ENCODE measurements around the gene RAB26. TPM values are rescaled to one million over a fixed set of nuclear protein-coding genes. Genes with fewer than 3 reads are reported as not detected.

Gene RAB26
- total and polyA plus RNA-seq, 2 of the 13 experiments (the other 11 are each of a cell fraction or from before 2014, with no cell fraction given), result 0.86 to 3.6 TPM

DNA sequence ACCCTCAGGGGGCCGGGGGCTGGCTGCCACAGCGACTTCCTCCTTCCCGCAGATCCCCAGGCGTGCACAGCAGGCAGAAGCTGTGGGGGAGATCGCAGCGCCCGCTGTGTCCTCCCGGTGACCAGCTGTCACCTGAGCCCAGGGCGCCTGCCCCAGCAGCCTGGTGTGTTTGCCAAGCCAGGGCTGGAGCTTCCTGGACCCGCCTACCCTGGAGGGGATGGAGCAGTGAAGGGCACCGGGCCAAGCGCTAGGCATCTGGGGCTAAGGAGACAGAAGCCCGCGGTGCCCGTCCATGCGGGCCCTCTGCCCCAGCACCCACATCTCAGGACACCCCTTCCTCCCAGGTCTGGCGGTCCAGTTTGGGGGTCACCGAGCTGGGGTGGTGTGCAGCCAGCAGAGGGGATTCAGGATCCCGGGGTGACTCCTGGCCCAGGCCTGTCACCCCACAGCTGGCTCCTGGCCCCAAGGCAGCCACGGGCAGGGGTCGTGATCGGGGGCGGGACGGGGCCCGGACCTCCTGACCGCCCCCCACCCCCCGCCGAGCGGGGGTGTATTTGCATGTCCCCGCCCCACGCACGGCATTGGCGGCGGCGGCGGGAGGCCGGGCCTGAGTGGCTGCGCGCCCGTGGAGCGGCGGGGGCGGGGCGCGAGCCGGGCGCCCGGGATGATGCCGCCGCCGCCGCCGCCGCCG, at the start of gene RAB26 (continued):
- TF ChIP-seq MXI1 (IDR thresholded peaks at IDR 0.05; ENCODE audit: borderline replicate concordance, low read depth, low read length) (peak; percentile 66; the same call in 1 of the 3 replicates), ZFX (CRISPR knock-in tag; IDR thresholded peaks at IDR 0.05; ENCODE audit: low read depth) (peak; percentile 33; the same call in 1 of the 2 replicates), MAFK (conservative IDR thresholded peaks at IDR 0.05 in 1 of 2, IDR thresholded peaks at IDR 0.05 in 1 of 2; ENCODE audit: low read length in 2 of 2) (no peak), EHMT2 (IDR thresholded peaks at IDR 0.05; ENCODE audit: borderline replicate concordance, low read depth, low read length) (no peak), BHLHE40 (IDR thresholded peaks at IDR 0.05; ENCODE audit: low read length) (no peak), YY1 (IDR thresholded peaks at IDR 0.05; ENCODE audit: insufficient read depth, insufficient replicate concordance, low read depth, low read length) (no peak), SRY (CRISPR knock-in tag; IDR thresholded peaks at IDR 0.05) (no peak), ZIK1 (CRISPR knock-in tag; IDR thresholded peaks at IDR 0.05; ENCODE audit: borderline replicate concordance, low read depth) (no peak), GPN1 (CRISPR knock-in tag; IDR thresholded peaks at IDR 0.05; ENCODE audit: borderline replicate concordance) (no peak), ZNF234 (CRISPR knock-in tag; conservative IDR thresholded peaks at IDR 0.05) (no peak), FOXP1 (IDR thresholded peaks at IDR 0.05) (no peak), FOXP1 (CRISPR knock-in tag; IDR thresholded peaks at IDR 0.05) (no peak), ARNTL (CRISPR knock-in tag; IDR thresholded peaks at IDR 0.05) (no peak), GABPB1 (CRISPR knock-in tag; IDR thresholded peaks at IDR 0.05) (peak; percentile 67), SMAD3 (CRISPR knock-in tag; IDR thresholded peaks at IDR 0.05) (no peak; the same call in 1 of the 2 replicates), ZNF264 (CRISPR knock-in tag; IDR thresholded peaks at IDR 0.05) (no peak), WIZ (CRISPR knock-in tag; IDR thresholded peaks at IDR 0.05) (no peak), SSRP1 (CRISPR knock-in tag; IDR thresholded peaks at IDR 0.05) (no peak), SMARCC2 (IDR thresholded peaks at IDR 0.05) (no peak), MBD4 (IDR thresholded peaks at IDR 0.05; ENCODE audit: borderline replicate concordance, low read length) (no peak), TEAD2 (CRISPR knock-in tag; IDR thresholded peaks at IDR 0.05) (no peak), SALL2 (CRISPR knock-in tag; IDR thresholded peaks at IDR 0.05) (peak; percentile 22; the same call in 1 of the 2 replicates), RXRB (CRISPR knock-in tag; IDR thresholded peaks at IDR 0.05; ENCODE audit: borderline replicate concordance) (peak; percentile 41; the same call in 1 of the 2 replicates), ZMYM3 (CRISPR knock-in tag; IDR thresholded peaks at IDR 0.05) (0 out of 2 replicates have a peak, but pooled peaks have one; percentile 32)
- TF ChIP-seq, protein P1, sequence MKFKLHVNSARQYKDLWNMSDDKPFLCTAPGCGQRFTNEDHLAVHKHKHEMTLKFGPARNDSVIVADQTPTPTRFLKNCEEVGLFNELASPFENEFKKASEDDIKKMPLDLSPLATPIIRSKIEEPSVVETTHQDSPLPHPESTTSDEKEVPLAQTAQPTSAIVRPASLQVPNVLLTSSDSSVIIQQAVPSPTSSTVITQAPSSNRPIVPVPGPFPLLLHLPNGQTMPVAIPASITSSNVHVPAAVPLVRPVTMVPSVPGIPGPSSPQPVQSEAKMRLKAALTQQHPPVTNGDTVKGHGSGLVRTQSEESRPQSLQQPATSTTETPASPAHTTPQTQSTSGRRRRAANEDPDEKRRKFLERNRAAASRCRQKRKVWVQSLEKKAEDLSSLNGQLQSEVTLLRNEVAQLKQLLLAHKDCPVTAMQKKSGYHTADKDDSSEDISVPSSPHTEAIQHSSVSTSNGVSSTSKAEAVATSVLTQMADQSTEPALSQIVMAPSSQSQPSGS (CRISPR knock-in tag; IDR thresholded peaks at IDR 0.05), result 0 out of 2 replicates have a peak, but pooled peaks have one; percentile 12
- TF ChIP-seq, protein P2, sequence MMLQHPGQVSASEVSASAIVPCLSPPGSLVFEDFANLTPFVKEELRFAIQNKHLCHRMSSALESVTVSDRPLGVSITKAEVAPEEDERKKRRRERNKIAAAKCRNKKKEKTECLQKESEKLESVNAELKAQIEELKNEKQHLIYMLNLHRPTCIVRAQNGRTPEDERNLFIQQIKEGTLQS (CRISPR knock-in tag; IDR thresholded peaks at IDR 0.05), result no peak
- TF ChIP-seq, protein P3, sequence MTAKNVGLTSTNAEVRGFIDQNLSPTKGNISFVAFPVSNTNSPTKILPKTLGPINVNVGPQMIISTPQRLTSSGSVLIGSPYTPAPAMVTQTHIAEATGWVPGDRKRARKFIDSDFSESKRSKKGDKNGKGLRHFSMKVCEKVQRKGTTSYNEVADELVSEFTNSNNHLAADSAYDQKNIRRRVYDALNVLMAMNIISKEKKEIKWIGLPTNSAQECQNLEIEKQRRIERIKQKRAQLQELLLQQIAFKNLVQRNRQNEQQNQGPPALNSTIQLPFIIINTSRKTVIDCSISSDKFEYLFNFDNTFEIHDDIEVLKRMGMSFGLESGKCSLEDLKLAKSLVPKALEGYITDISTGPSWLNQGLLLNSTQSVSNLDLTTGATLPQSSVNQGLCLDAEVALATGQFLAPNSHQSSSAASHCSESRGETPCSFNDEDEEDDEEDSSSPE (CRISPR knock-in tag; IDR thresholded peaks at IDR 0.05), result peak; percentile 32; the same call in 1 of the 2 replicates
- TF ChIP-seq, protein P4, sequence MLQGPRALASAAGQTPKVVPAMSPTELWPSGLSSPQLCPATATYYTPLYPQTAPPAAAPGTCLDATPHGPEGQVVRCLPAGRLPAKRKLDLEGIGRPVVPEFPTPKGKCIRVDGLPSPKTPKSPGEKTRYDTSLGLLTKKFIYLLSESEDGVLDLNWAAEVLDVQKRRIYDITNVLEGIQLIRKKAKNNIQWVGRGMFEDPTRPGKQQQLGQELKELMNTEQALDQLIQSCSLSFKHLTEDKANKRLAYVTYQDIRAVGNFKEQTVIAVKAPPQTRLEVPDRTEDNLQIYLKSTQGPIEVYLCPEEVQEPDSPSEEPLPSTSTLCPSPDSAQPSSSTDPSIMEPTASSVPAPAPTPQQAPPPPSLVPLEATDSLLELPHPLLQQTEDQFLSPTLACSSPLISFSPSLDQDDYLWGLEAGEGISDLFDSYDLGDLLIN (CRISPR knock-in tag; IDR thresholded peaks at IDR 0.05; ENCODE audit: borderline replicate concordance), result no peak
